HepG2 (cell line): ENCODE measurements around the gene HNRNPF. TPM values are rescaled to one million over a fixed set of nuclear protein-coding genes. Genes with fewer than 3 reads are reported as not detected.

Experiments
- AGO2 ChIP-seq: fragments of 200-400 bp; formaldehyde crosslinking; optimal IDR thresholded peaks from 2 replicates; pipeline ENCODE3; 2017; ENCODE audit warnings: mild to moderate bottlenecking, low read depth, low read length, moderate library complexity
- ARHGAP35 ChIP-seq: sonication (generic); formaldehyde crosslinking; IDR thresholded peaks from 2 replicates; pipeline ENCODE4 v1.9.0; 2022; ENCODE audit warnings: mild to moderate bottlenecking, inconsistent platforms, moderate library complexity, missing genetic modification reagents, borderline replicate concordance
- ATRX ChIP-seq: sonication (generic); formaldehyde crosslinking; IDR thresholded peaks from 2 replicates; pipeline ENCODE4 v1.4.0; 2020; ENCODE audit warnings: missing genetic modification reagents, borderline replicate concordance
- FOXP1 ChIP-seq, 2 experiments: fragments of 450-650 bp in 1 of 2; IDR thresholded peaks; 2 replicates each; pipeline ENCODE4 v1.6.1; 2017 to 2018; ENCODE audit warnings: antibody characterized with exemption in 1 of 2
- GMEB1 ChIP-seq: sonication (generic); formaldehyde crosslinking; IDR thresholded peaks from 2 replicates; pipeline ENCODE4 v1.5.1; 2020; ENCODE audit warnings: missing genetic modification reagents, mild to moderate bottlenecking, borderline replicate concordance
- NAIF1 ChIP-seq: sonication (generic); formaldehyde crosslinking; IDR thresholded peaks from 2 replicates; pipeline ENCODE4 v1.5.0; 2020; ENCODE audit warnings: mild to moderate bottlenecking, missing genetic modification reagents, borderline replicate concordance
- NCOA5 ChIP-seq: sonication (generic); formaldehyde crosslinking; IDR thresholded peaks from 2 replicates; pipeline ENCODE4 v1.4.0; 2020; ENCODE audit warnings: missing genetic modification reagents
- PCBP2 ChIP-seq: fragments of 200-400 bp; formaldehyde crosslinking; optimal IDR thresholded peaks from 2 replicates; pipeline ENCODE3; 2018; ENCODE audit warnings: low read length, low read depth; ENCODE audit not compliant: poor library complexity, severe bottlenecking
- PRDM15 ChIP-seq: sonication (generic); formaldehyde crosslinking; IDR thresholded peaks from 2 replicates; pipeline ENCODE4 v1.4.0; 2020; ENCODE audit warnings: missing genetic modification reagents
- RAD21 ChIP-seq: fragments of 450-650 bp; formaldehyde crosslinking; IDR thresholded peaks from 2 replicates; pipeline ENCODE4 v1.5.0; 2020; ENCODE audit warnings: mild to moderate bottlenecking
- SETDB1 ChIP-seq: sonication (generic); formaldehyde crosslinking; IDR thresholded peaks from 2 replicates; pipeline ENCODE4 v1.5.1; 2020; ENCODE audit warnings: missing genetic modification reagents, mild to moderate bottlenecking, borderline replicate concordance
- SOX6 ChIP-seq, 2 experiments: fragments of 450-650 bp in 1 of 2; sonication (generic) in 1 of 2; formaldehyde crosslinking in 1 of 2; IDR thresholded peaks; 2 replicates each; pipeline versions ENCODE4 v1.4.0 to v1.6.1; 2017 to 2020; ENCODE audit warnings: antibody characterized with exemption in 1 of 2, mild to moderate bottlenecking in 1 of 2, missing genetic modification reagents in 1 of 2
- TCF7 ChIP-seq: sonication (generic); IDR thresholded peaks from 2 replicates; pipeline ENCODE4 v1.6.1; 2016; ENCODE audit warnings: antibody characterized with exemption, low read depth
- TFDP1 ChIP-seq: IDR thresholded peaks from 2 replicates; pipeline ENCODE4 v1.6.1; 2016; ENCODE audit warnings: missing compliant biosample characterization, missing genetic modification reagents, borderline replicate concordance
- ZNF205 ChIP-seq: IDR thresholded peaks from 2 replicates; pipeline ENCODE4 v1.6.1; 2018; ENCODE audit warnings: missing biosample characterization, missing genetic modification reagents
- ZNF234 ChIP-seq: sonication (generic); formaldehyde crosslinking; conservative IDR thresholded peaks from 2 replicates; pipeline ENCODE4 v1.5.1; 2020; ENCODE audit warnings: mild to moderate bottlenecking, missing genetic modification reagents
- ZNF253 ChIP-seq: sonication (generic); formaldehyde crosslinking; IDR thresholded peaks from 2 replicates; pipeline ENCODE4 v1.8.0; 2022; ENCODE audit warnings: mild to moderate bottlenecking, missing genetic modification reagents, borderline replicate concordance
- ZNF329 ChIP-seq: sonication (generic); formaldehyde crosslinking; IDR thresholded peaks from 2 replicates; pipeline ENCODE4 v1.9.0; 2021; ENCODE audit warnings: low read depth, mild to moderate bottlenecking, missing genetic modification reagents
- ZNF709 ChIP-seq: sonication (generic); formaldehyde crosslinking; IDR thresholded peaks from 2 replicates; pipeline ENCODE4 v1.5.0; 2020; ENCODE audit warnings: mild to moderate bottlenecking, missing genetic modification reagents
- ZNF781 ChIP-seq: sonication (generic); formaldehyde crosslinking; IDR thresholded peaks from 2 replicates; pipeline ENCODE4 v1.5.1; 2020; ENCODE audit warnings: borderline replicate concordance, mild to moderate bottlenecking, missing genetic modification reagents; ENCODE audit errors: not compliant biosample characterization
- ZSCAN30 ChIP-seq: sonication (generic); formaldehyde crosslinking; IDR thresholded peaks from 2 replicates; pipeline ENCODE4 v1.5.0; 2020; ENCODE audit warnings: mild to moderate bottlenecking, missing genetic modification reagents
- polyA plus RNA-seq, 8 experiments: library from polyadenylated mRNA; depleted of rRNA in 3 of 8; stranded (reverse) in 7 of 8; unstranded in 1 of 8; fragments of >200 nt; fragmentation: Illumina TruSeq in 4 of 8; extraction: Trizol in 4 of 8; gene quantifications; 2 replicates each; pipeline versions ENCODE4 v1.2.1 to v1.2.3, GENCODE V29; 2011 to 2016; ENCODE audit warnings: low read depth in 4 of 8, missing spikeins in 1 of 8, mixed read lengths in 1 of 8; ENCODE audit not compliant: insufficient read depth in 1 of 8
- total RNA-seq, 5 experiments: library from RNA; depleted of rRNA; stranded (reverse); fragments of >200 nt; fragmentation: Illumina TruSeq; extraction: Trizol; gene quantifications; 2 replicates each; pipeline ENCODE4 v1.2.3, GENCODE V29; 2016; ENCODE audit warnings: low read depth in 1 of 5

The HNRNPF gene
- total and polyA plus RNA-seq, 2 of the 13 experiments (the other 11 are each of a cell fraction or from before 2014, with no cell fraction given) = 166 to 308 TPM

GRCh38 chr10:43399320-43400310, 9.4 kb downstream of the HNRNPF start (continued):
- no peak for TF ChIP-seq SOX6 (IDR thresholded peaks at IDR 0.05)
- TF ChIP-seq SOX6 (CRISPR knock-in tag; IDR thresholded peaks at IDR 0.05) = peak; percentile 84
- TF ChIP-seq ARHGAP35 = no peak
- TF ChIP-seq TFDP1 = no peak
- TF ChIP-seq NCOA5 (CRISPR knock-in tag) = no peak
- no peak for TF ChIP-seq RAD21 (CRISPR knock-in tag)
- peak; percentile 14 for TF ChIP-seq AGO2
- no peak for TF ChIP-seq ZNF709 (CRISPR knock-in tag)
- TF ChIP-seq TCF7 = no peak; the same call in 1 of the 2 replicates
- no peak for TF ChIP-seq ZSCAN30 (CRISPR knock-in tag)
- no peak for TF ChIP-seq NAIF1
- no peak for TF ChIP-seq ATRX (CRISPR knock-in tag)
- no peak for TF ChIP-seq ZNF253 (CRISPR knock-in tag)
- TF ChIP-seq ZNF781 (CRISPR knock-in tag) = no peak
- TF ChIP-seq SETDB1 (CRISPR knock-in tag) = no peak
- no peak for TF ChIP-seq ZNF329 (CRISPR knock-in tag)
- no peak for TF ChIP-seq ZNF205 (CRISPR knock-in tag)
- no peak for TF ChIP-seq PCBP2
- no peak for TF ChIP-seq GMEB1 (CRISPR knock-in tag)
- TF ChIP-seq FOXP1 (IDR thresholded peaks at IDR 0.05) = no peak
- peak; percentile 44; the same call in 1 of the 2 replicates for TF ChIP-seq FOXP1 (CRISPR knock-in tag; IDR thresholded peaks at IDR 0.05)
- TF ChIP-seq ZNF234 (CRISPR knock-in tag) = no peak
- TF ChIP-seq PRDM15 (CRISPR knock-in tag) = no peak
